Stimulated activated CD8-positive, alpha-beta memory T cell treated with anti-CD3 and anti-CD28 coated beads, Interleukin-7, amount 100 ng/mL, for 4 hours (primary cell): ENCODE data around the gene PLEKHA5.
"Not testable (repeated sequence)": the region's sequence is repeated elsewhere in the genome, so short reads cannot be mapped to it uniquely, and the experiment has no call there.

Source experiments
- DNase-seq, 2 donors: peaks; one replicate each; pipeline ENCODE4 v3.0.0-alpha.2; 2020; ENCODE audit warnings: low read depth in 2 of 2

The PLEKHA5 gene

GRCh38 chr12:19203539-19204506, 74.3 kb downstream of the PLEKHA5 start:
- no peak for DNase-seq

- no peak for DNase-seq
These were observed 75.6 kb downstream of the PLEKHA5 start for GRCh38 chr12:19205120-19205519.

- DNase-seq = no peak
These were observed 77.1 kb downstream of the PLEKHA5 start for GRCh38 chr12:19206493-19207077.

- no peak for DNase-seq
These were observed 78.9 kb downstream of the PLEKHA5 start for GRCh38 chr12:19208456-19208855.

GRCh38 chr12:19209661-19210060, 80.1 kb downstream of the PLEKHA5 start:
- DNase-seq = no peak

GRCh38 chr12:19211802-19212201, 82.3 kb downstream of the PLEKHA5 start:
- DNase-seq = no peak

- no peak for DNase-seq
These were observed 82.7 kb downstream of the PLEKHA5 start for GRCh38 chr12:19212245-19212644.

- no peak for DNase-seq
These were observed 84.5 kb downstream of the PLEKHA5 start for GRCh38 chr12:19214020-19214419.

- DNase-seq = no peak
These were observed 85.6 kb downstream of the PLEKHA5 start for GRCh38 chr12:19215115-19215514.

GRCh38 chr12:19217446-19217845, 87.9 kb downstream of the PLEKHA5 start:
- no peak for DNase-seq

- DNase-seq = no peak
These were observed 90.7 kb downstream of the PLEKHA5 start for GRCh38 chr12:19220205-19220604.

- DNase-seq = no peak
These were observed 91.4 kb downstream of the PLEKHA5 start for GRCh38 chr12:19220852-19221466.

GRCh38 chr12:19222558-19222957, 93.0 kb downstream of the PLEKHA5 start:
- DNase-seq = no peak

GRCh38 chr12:19223018-19223417, 93.5 kb downstream of the PLEKHA5 start:
- DNase-seq = no peak

- DNase-seq = no peak
These were observed 94.2 kb downstream of the PLEKHA5 start for GRCh38 chr12:19223695-19224094.

GRCh38 chr12:19224746-19225145, 95.2 kb downstream of the PLEKHA5 start:
- DNase-seq = no peak

GRCh38 chr12:19227190-19227879, 97.8 kb downstream of the PLEKHA5 start:
- DNase-seq = no peak

GRCh38 chr12:19227880-19228210, 98.3 kb downstream of the PLEKHA5 start:
- DNase-seq = no peak

GRCh38 chr12:19229021-19229420, 99.5 kb downstream of the PLEKHA5 start:
- DNase-seq = not testable (repeated sequence)

- DNase-seq = no peak
These were observed 100.8 kb downstream of the PLEKHA5 start for GRCh38 chr12:19230299-19230866.

- no peak for DNase-seq
These were observed 101.4 kb downstream of the PLEKHA5 start for GRCh38 chr12:19230896-19231295.

GRCh38 chr12:19234171-19234704, 104.7 kb downstream of the PLEKHA5 start:
- DNase-seq = no peak
